Stomach (tissue), 9 donors: ENCODE data around the gene ITPKC. TPM values are rescaled to one million over a fixed set of nuclear protein-coding genes. Genes with fewer than 3 reads are reported as not detected.
A peak's percentile ranks its signal among the peaks of the same experiment; 100 is the strongest.

Experiments
- DNase-seq, 2 donors: peaks; one replicate each; pipeline versions ENCODE4 v3.0.0 to v3.0.0-alpha.2; 2013 to 2019
- H3K27ac ChIP-seq, 5 donors: fragments of 200-600 bp in 4 of 5; sonication (generic) in 4 of 5; one replicate each; pipeline ENCODE4 v1.5.1; 2013 to 2019; ENCODE audit warnings: mild to moderate bottlenecking in 1 of 5, moderate library complexity in 1 of 5
- H3K27me3 ChIP-seq, 3 donors: fragments of 200-600 bp; sonication (generic); one replicate each; pipeline ENCODE4 v1.5.1; 2017 to 2019; ENCODE audit warnings: mixed run types in 1 of 3
- H3K36me3 ChIP-seq, 4 donors: fragments of 200-600 bp; sonication (generic); 1 replicate in 3 of 4; 2 replicates in 1 of 4; pipeline ENCODE4 v1.5.1; 2016 to 2019
- H3K4me1 ChIP-seq, 4 donors: fragments of 200-600 bp; sonication (generic); one replicate each; pipeline ENCODE4 v1.5.1; 2016 to 2019
- H3K4me3 ChIP-seq, 4 donors: fragments of 200-600 bp; sonication (generic) in 3 of 4; one replicate each; pipeline ENCODE4 v1.5.1; 2016 to 2019; ENCODE audit warnings: mild to moderate bottlenecking in 1 of 4
- H3K9me3 ChIP-seq, 4 donors: fragments of 200-600 bp; sonication (generic); one replicate each; pipeline ENCODE4 v1.5.1; 2016 to 2019
- CTCF ChIP-seq, 7 experiments: fragments of 450-650 bp in 4 of 7; fragments of 200-600 bp in 3 of 7; sonication (generic) in 3 of 7; IDR thresholded peaks; one replicate each; pipeline ENCODE4 v1.5.1; 2016 to 2019; ENCODE audit warnings: antibody characterized with exemption in 7 of 7, control low read depth in 2 of 7, mild to moderate bottlenecking in 1 of 7
- EP300 ChIP-seq: sonication (generic); formaldehyde crosslinking; IDR thresholded peaks from one replicate; pipeline ENCODE4 v1.6.1; 2017; ENCODE audit warnings: antibody characterized with exemption
- POLR2A ChIP-seq, 4 donors: fragments of 450-650 bp; IDR thresholded peaks; one replicate each; pipeline ENCODE4 v1.6.1; 2016; ENCODE audit warnings: antibody characterized with exemption in 4 of 4, control low read depth in 2 of 4, mild to moderate bottlenecking in 1 of 4, moderate library complexity in 1 of 4
- POLR2AphosphoS5 ChIP-seq, 3 donors: sonication (generic); formaldehyde crosslinking; IDR thresholded peaks; one replicate each; pipeline ENCODE4 v1.6.1; 2016; ENCODE audit warnings: antibody characterized with exemption in 3 of 3
- WGBS, 5 donors: extraction: QIAGEN DNeasy Blood & Tissue Kit in 3 of 5; methylation state at CpG; one replicate each; pipeline versions ENCODE4 v1.1.5 to v1.1.7; 2013 to 2018; 5-methylcytosine and 5-hydroxymethylcytosine counted together
- intact Hi-C: fragments of 100-400 bp; cut with DNase I; formaldehyde crosslinking; loops from one replicate; pipeline ENCODE4 v1.15.1; 2023; ENCODE audit warnings: low total_unique reads
- polyA plus RNA-seq, 3 donors: library from polyadenylated mRNA; stranded (reverse); fragments of 200-250 nt; gene quantifications; one replicate each; pipeline ENCODE4 v1.2.3, GENCODE V29; 2013
- total RNA-seq, 5 donors: library from RNA; depleted of rRNA; stranded (reverse); fragments of >200 nt; gene quantifications; one replicate each; pipeline versions ENCODE4 v1.1.0 to v1.2.3, GENCODE V29; 2014 to 2016
- donor health status: healthy with polysubstance abuse.
- donor health status: Bipolar disorder and iron deficiency.
- donor health status: healthy.

ITPKC gene
- total and polyA plus RNA-seq, 8 donors, result 17.8 to 84.0 (median 26.9) TPM

DNA sequence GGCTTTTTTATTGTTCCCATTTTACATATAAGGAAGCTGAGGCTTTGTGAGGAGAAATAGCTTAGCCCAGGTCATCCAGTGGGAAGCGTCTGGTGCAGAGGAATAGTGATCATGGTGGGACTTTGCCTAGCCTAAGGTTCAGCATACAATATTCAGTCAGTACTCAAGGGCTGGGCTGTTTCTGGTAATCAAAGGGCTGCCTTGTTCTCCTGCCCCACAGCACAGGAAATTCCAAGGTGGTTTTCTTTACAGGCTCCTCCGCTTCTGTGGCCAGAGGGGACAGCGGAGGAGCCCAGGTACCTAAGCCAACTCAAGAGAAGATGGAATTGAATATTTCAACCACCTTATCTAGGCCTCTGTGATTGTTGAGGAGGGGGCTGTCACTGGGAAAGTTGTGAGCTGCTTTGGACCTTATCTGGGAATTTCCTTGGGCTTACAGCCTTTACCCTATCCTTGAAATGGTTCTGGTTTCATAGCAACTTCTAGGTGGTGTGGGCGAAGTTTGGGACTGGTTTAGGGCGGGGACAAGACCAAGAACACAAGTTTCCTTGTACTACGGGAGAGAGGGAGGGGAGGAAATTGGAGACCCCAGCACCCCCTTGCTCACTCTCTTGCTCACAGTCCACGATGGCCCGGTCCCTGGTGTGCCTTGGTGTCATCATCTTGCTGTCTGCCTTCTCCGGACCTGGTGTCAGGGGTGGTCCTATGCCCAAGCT is 58.2 kb downstream of the ITPKC start, which contains the start of gene MIA:
MIA (plus strand) TSS at position 606 of the 716 bp plus-strand sequence; CDS start at position 628, 22 bp downstream.
- H3K9me3 ChIP-seq, result no peaks in the 10 kb centered on the region
- peaks cover 13 to 23% (median 19%) of the 10 kb centered on the region in 4 donors for H3K4me1 ChIP-seq
- no peak within 1 kb of the TSS for H3K4me3 ChIP-seq
- DNase-seq, result peak in 1 of 2 donors; percentile 43
- peaks cover 0 to 13% (median 5%) of the 10 kb centered on the region in 4 donors for H3K36me3 ChIP-seq
- H3K27me3 ChIP-seq, result no peaks in the 10 kb centered on the region
- H3K27ac ChIP-seq, result peak within 1 kb of the TSS in 3 of 5 donors; percentile 96 to 99 (median 98)
- no peak for TF ChIP-seq EP300
- TF ChIP-seq POLR2A (IDR thresholded peaks at IDR 0.05), result no peak
- no peak for TF ChIP-seq POLR2AphosphoS5 (IDR thresholded peaks at IDR 0.05)
- TF ChIP-seq CTCF (IDR thresholded peaks at IDR 0.05), result no peak
- whole genome bisulfite sequencing, 5 donors, result 64 to 80% (median 71%) methylated on average over 9 of the region's 9 CpGs
- intact Hi-C loops, result no loop called here

GRCh38 chr19:40775632-40776022 is 58.7 kb downstream of the ITPKC start:
- H3K27me3 ChIP-seq, result no peaks in the 10 kb centered on the region
- no peak for DNase-seq
- H3K9me3 ChIP-seq, result no peaks in the 10 kb centered on the region
- 91 to 93% (median 92%) methylated on average over 9 to 10 of the region's 10 CpGs for WGBS, 5 donors
- peak overlapping the region in 1 of 5 donors; percentile 55 for H3K27ac ChIP-seq
- intact Hi-C loops, result no loop called here
- no peak for TF ChIP-seq POLR2AphosphoS5 (IDR thresholded peaks at IDR 0.05)
- no peak for TF ChIP-seq POLR2A (IDR thresholded peaks at IDR 0.05)
- TF ChIP-seq CTCF (IDR thresholded peaks at IDR 0.05), result no peak
- no peak for TF ChIP-seq EP300
- H3K4me1 ChIP-seq, result peaks cover 13 to 23% (median 19%) of the 10 kb centered on the region in 4 donors
- H3K4me3 ChIP-seq, result no peak overlapping the region
- peaks cover 0 to 9% (median 7%) of the 10 kb centered on the region in 4 donors for H3K36me3 ChIP-seq

- H3K4me3 ChIP-seq, result no peak overlapping the region
- WGBS, 5 donors, result 75 to 82% (median 79%) methylated on average over 7 of the region's 7 CpGs
- no peak for TF ChIP-seq POLR2AphosphoS5 (IDR thresholded peaks at IDR 0.05)
- TF ChIP-seq POLR2A (IDR thresholded peaks at IDR 0.05), result no peak
- no peak for TF ChIP-seq CTCF (IDR thresholded peaks at IDR 0.05)
- no peak for TF ChIP-seq EP300
- no peak for DNase-seq
- intact Hi-C loops, result no loop called here
- peaks cover 13 to 23% (median 19%) of the 10 kb centered on the region in 4 donors for H3K4me1 ChIP-seq
- no peaks in the 10 kb centered on the region for H3K9me3 ChIP-seq
- H3K27ac ChIP-seq, result peak overlapping the region in 4 of 5 donors; percentile 96 to 99 (median 98)
- peaks cover 0 to 9% (median 4%) of the 10 kb centered on the region in 4 donors for H3K36me3 ChIP-seq
- no peaks in the 10 kb centered on the region for H3K27me3 ChIP-seq
Measured at GRCh38 chr19:40776364-40776763, 59.5 kb downstream of the ITPKC start.

DNA sequence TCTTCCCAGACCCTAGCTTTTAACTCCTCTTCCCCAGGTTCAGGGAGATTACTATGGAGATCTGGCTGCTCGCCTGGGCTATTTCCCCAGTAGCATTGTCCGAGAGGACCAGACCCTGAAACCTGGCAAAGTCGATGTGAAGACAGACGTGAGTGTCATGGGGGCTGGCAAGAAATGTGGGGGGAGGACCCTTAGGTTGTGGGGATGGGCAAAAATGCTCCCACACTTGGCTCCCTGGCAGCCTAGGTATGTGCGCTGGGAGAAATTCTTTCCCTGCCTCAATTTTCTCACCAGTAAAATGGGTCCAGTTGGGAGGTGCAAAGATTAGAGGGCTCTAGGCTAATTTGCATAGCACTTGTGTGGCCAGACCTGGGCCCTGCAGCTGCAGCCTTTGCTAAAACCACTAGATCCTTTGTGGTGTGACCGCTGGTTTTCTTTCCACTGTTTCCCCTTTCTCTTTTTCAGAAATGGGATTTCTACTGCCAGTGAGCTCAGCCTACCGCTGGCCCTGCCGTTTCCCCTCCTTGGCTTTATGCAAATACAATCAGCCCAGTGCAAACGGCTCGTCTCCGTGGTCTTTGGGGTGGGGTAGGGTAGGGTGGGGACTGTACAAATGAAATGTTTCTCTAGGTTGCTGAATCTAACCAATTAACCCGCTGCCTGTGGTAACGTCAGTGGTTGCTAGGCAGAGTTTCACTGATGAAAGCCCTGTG is 60.2 kb downstream of the ITPKC start:
- TF ChIP-seq CTCF (IDR thresholded peaks at IDR 0.05), result peak in 1 of 7 experiments; percentile 7
- TF ChIP-seq EP300, result no peak
- peak in 2 of 3 donors; percentile 58 to 80 for TF ChIP-seq POLR2AphosphoS5 (IDR thresholded peaks at IDR 0.05)
- no peak for TF ChIP-seq POLR2A (IDR thresholded peaks at IDR 0.05)
- intact Hi-C loops, result no loop called here
- 8 to 12% (median 9%) methylated on average over 13 of the region's 13 CpGs for WGBS, 5 donors
- H3K36me3 ChIP-seq, result peaks cover 0 to 10% (median 3%) of the 10 kb centered on the region in 4 donors
- H3K4me3 ChIP-seq, result peak overlapping the region; percentile 45 to 78 (median 64)
- no peaks in the 10 kb centered on the region for H3K9me3 ChIP-seq
- H3K27ac ChIP-seq, result peak overlapping the region; percentile 96 to 99 (median 98)
- peak; percentile 94 to 98 for DNase-seq
- peaks cover 13 to 23% (median 19%) of the 10 kb centered on the region in 4 donors for H3K4me1 ChIP-seq
- no peaks in the 10 kb centered on the region for H3K27me3 ChIP-seq
